Measurements from ENCODE around the gene ZNF641.
"Not testable (repeated sequence)": the region's sequence is repeated elsewhere in the genome, so short reads cannot be mapped to it uniquely, and the experiment has no call there.

The ZNF641 gene

DNA sequence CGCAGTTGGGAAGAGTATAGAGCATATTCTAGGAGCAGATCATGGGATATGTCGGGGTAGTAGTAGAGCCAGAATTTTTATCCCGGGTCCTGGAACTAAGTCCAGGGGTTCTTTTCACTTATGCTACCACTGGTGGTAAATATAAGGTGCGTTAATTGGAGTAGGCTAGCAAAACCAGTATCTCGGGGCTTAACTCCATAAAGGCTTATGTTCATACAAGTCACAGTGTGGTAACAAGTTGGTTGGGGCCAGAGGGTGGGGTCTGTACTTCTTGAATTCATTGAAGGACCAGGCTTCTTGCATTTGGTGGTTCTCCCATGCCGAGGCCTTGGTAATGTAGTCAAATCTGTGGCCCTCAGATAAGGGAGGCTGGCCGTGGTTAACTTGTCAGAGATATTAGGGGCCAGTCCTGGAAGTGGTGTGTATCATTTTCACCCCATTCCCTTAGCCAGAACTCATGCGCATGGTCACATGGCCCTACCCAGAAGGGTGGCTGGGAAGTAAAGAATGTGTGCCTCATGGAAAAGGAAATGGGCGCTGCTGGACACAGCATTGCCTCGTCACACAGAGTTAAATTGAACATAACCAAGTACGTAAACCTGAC lies 1.5 kb upstream of the ZNF641 start:
- Histone ChIP-seq H3K9me3 (ENCODE audit: low read length) (peaks cover 3% of the 10 kb centered on the region), H3K27me3 (ENCODE audit: insufficient read depth, low read length) (no peaks in the 10 kb centered on the region), H3K4me1 (ENCODE audit: insufficient read depth, low read length) (peaks cover 23% of the 10 kb centered on the region), H3K36me3 (ENCODE audit: insufficient read depth, low read length) (peaks cover 15% of the 10 kb centered on the region), H2AFZ (ENCODE audit: low read depth, low read length) (no peak overlapping the region), H3K4me3 (ENCODE audit: low read length) (peak overlapping the region; percentile 85)

DNA sequence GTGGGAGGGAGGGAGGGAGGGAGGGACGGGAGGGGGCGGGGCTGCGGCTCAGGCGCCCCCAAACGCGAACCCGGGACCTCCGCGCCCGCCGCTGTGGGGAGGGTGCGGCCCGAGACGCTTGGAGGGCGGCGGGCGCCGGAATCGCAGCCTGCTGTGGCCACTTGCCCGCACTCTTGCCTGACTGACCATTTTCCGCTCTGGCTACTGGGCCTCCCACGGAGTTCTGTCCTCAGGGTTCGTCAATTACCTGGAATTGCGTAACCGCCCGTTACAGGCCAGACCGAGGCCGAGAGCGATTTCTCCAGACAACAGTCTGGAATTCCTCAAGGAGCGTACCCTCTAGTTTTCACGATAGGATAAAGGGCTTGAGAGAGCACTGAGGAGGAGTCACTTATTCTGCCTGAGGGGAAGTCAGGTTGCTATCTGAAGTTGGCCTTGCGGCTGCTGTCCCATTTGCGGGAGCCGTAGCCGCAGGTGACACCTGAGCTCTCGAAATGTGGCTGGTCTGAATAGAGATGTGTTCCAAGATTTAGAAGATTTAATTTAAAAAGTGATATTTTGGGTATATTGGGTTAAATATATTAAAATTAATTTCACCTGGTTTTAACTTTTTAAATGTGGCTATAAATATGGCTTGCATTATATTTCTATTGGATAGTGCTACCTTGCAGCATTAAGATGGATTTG lies 446 bp upstream of the ZNF641 start:
- peaks cover 26% of the 10 kb centered on the region for H3K36me3 ChIP-seq (ENCODE audit: insufficient read depth, low read length)
- H3K27me3 ChIP-seq (ENCODE audit: insufficient read depth, low read length): no peaks in the 10 kb centered on the region
- peaks cover 23% of the 10 kb centered on the region for H3K4me1 ChIP-seq (ENCODE audit: insufficient read depth, low read length)
- H3K9me3 ChIP-seq (ENCODE audit: low read length): peaks cover 3% of the 10 kb centered on the region
- H2AFZ ChIP-seq (ENCODE audit: low read depth, low read length): peak overlapping the region; percentile 78
- peak overlapping the region; percentile 85 for H3K4me3 ChIP-seq (ENCODE audit: low read length)

DNA sequence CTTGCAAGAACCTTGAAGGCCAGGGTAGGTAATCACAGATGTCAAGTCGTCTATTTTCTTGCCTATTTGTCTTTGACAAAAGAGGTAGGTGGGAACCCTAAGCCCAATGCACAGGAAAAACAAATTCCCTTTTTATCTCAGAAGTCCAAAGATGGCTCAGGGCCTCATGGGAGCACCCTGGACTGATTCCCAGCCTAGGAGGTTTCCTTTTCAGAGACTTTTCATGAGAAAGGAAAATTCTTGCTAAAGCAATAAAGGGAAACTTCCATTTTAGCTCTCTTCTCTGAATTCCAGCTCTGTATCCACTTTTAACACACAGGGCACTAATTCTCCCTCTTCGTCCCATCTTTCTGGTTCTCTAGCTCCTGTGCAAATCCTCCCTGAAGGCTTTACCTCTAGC lies 1.2 kb downstream of the ZNF641 start:
- peaks cover 3% of the 10 kb centered on the region for H3K9me3 ChIP-seq (ENCODE audit: low read length)
- no peaks in the 10 kb centered on the region for H3K27me3 ChIP-seq (ENCODE audit: insufficient read depth, low read length)
- H3K4me3 ChIP-seq (ENCODE audit: low read length): peak overlapping the region; percentile 85
- H3K4me1 ChIP-seq (ENCODE audit: insufficient read depth, low read length): peaks cover 16% of the 10 kb centered on the region
- peaks cover 39% of the 10 kb centered on the region for H3K36me3 ChIP-seq (ENCODE audit: insufficient read depth, low read length)
- H2AFZ ChIP-seq (ENCODE audit: low read depth, low read length): no peak overlapping the region

DNA sequence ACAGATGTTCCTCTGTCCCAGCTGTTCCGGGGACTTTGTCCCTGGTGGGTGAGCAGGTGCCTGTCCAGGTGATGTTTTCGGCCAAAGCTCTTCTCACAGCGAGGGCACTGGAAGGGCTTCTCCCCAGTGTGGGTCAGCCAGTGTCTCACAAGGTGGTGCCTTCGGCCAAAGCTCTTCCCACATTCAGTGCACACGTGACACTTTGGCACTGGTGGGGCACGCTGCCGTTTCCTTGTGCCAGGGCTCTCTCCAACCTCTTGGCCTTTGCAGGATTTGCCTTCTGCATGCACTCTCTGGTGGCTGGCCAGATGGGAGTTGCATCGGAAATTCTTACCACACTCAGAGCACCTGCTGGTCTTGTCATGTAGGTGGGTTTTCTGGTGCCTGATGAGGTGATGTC lies 7.7 kb downstream of the ZNF641 start:
- Histone ChIP-seq H2AFZ (ENCODE audit: low read depth, low read length) (no peak overlapping the region), H3K9me3 (ENCODE audit: low read length) (peaks cover 1% of the 10 kb centered on the region), H3K36me3 (ENCODE audit: insufficient read depth, low read length) (peaks cover 72% of the 10 kb centered on the region), H3K27me3 (ENCODE audit: insufficient read depth, low read length) (no peaks in the 10 kb centered on the region), H3K4me1 (ENCODE audit: insufficient read depth, low read length) (no peaks in the 10 kb centered on the region), H3K4me3 (ENCODE audit: low read length) (no peak overlapping the region)

DNA sequence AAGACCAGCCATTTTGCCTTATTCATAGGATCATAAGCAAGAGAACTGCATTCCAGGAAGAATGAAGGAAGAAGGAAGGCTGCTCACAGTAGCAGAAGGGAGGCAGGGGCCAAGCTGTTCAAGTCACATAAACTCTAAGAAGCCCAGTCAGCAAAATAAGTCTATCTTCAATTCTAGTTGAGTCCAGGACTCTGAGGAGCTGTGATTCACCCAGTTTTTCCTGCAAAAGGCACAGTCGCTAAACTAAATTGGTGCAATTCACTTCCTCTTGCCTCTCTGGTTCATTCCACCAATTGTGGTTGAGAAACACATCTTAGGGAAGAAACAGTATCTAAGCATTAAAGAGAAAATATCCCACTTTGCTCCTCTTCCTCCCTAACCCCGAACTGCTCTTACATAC lies 9.8 kb downstream of the ZNF641 start:
- Histone ChIP-seq H3K9me3 (ENCODE audit: low read length) (no peaks in the 10 kb centered on the region), H3K4me1 (ENCODE audit: insufficient read depth, low read length) (no peaks in the 10 kb centered on the region), H3K27me3 (ENCODE audit: insufficient read depth, low read length) (no peaks in the 10 kb centered on the region), H2AFZ (ENCODE audit: low read depth, low read length) (no peak overlapping the region), H3K36me3 (ENCODE audit: insufficient read depth, low read length) (peaks cover 52% of the 10 kb centered on the region), H3K4me3 (ENCODE audit: low read length) (no peak overlapping the region)

DNA sequence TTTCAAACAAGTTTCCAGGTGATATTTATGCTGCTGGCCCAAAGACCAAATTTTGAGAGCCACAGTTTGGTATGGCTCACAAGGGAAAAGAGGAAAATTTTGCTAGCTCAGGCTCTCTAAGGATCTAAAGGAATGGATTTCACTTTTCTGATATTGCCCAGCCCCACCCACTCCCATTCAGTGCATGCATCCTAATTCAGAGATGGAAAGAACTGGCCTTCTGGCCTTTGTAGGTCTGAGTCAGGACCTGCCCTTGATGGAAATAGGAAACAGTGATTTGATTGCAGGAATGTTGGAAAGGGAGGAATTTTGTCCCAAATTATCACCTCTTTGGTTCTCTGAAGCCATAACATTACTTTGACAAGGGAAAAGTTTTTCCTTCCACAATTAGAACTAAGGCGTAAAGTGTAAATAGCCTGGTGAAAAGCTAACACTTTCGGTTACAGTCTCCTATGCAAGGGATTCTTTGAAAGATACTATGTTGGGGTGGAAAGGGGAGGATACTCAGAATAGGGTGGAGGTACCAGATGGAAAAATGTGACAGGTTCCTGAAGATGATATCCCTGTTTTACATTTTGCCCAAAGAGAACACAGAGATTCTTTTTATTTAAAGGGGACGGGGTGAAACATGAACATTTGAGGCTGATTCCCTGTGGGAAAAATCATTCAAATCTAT lies 11.1 kb downstream of the ZNF641 start:
- peaks cover 3% of the 10 kb centered on the region for H3K9me3 ChIP-seq (ENCODE audit: low read length)
- H3K4me3 ChIP-seq (ENCODE audit: low read length): no peak overlapping the region
- H3K36me3 ChIP-seq (ENCODE audit: insufficient read depth, low read length): peaks cover 42% of the 10 kb centered on the region
- no peak overlapping the region for H2AFZ ChIP-seq (ENCODE audit: low read depth, low read length)
- H3K27me3 ChIP-seq (ENCODE audit: insufficient read depth, low read length): no peaks in the 10 kb centered on the region
- H3K4me1 ChIP-seq (ENCODE audit: insufficient read depth, low read length): no peaks in the 10 kb centered on the region

DNA sequence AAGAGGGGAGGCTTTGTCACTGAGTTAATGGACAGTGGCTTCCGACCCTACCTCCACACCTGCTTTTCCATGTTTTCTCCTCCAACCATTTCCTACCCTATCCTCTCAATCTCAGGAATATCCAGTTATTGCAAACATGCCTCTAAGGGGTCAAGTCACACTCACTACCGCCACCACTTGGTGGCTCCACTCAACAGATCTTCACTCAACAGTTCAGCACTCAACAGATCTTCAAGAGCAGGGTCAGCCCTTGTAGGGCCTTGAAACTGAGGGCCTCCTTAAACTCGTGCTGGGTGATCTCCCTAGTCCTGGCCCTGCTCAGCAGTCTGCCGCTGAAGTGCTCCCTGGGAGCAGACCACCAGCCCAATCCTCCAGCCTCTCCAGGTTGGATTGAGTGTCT lies 14.2 kb downstream of the ZNF641 start:
- Histone ChIP-seq H2AFZ (ENCODE audit: low read depth, low read length) (no peak overlapping the region), H3K27me3 (ENCODE audit: insufficient read depth, low read length) (no peaks in the 10 kb centered on the region), H3K4me3 (ENCODE audit: low read length) (no peak overlapping the region), H3K4me1 (ENCODE audit: insufficient read depth, low read length) (no peaks in the 10 kb centered on the region), H3K36me3 (ENCODE audit: insufficient read depth, low read length) (peaks cover 14% of the 10 kb centered on the region), H3K9me3 (ENCODE audit: low read length) (peaks cover 3% of the 10 kb centered on the region)

DNA sequence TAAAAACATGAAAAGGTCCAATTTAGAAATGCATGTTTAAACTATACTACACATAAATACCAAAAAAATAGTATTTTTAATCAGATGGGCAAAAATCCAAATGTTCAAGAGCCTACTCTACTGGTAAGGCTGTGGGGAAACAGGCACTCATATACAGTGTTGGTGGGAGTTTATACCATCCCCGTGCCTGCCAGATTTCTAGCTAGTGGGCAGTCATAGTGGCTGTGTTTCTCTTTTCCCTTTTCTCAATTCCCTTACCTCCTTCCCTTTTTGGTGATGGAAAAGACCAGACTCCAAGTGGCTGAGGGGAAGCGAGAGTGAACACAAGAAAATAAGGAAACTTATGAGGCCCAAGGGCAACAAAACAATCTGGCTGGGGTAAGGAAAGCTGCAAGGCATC lies 14.7 kb downstream of the ZNF641 start:
- H2AFZ ChIP-seq (ENCODE audit: low read depth, low read length): no peak overlapping the region
- no peaks in the 10 kb centered on the region for H3K4me1 ChIP-seq (ENCODE audit: insufficient read depth, low read length)
- H3K4me3 ChIP-seq (ENCODE audit: low read length): no peak overlapping the region

DNA sequence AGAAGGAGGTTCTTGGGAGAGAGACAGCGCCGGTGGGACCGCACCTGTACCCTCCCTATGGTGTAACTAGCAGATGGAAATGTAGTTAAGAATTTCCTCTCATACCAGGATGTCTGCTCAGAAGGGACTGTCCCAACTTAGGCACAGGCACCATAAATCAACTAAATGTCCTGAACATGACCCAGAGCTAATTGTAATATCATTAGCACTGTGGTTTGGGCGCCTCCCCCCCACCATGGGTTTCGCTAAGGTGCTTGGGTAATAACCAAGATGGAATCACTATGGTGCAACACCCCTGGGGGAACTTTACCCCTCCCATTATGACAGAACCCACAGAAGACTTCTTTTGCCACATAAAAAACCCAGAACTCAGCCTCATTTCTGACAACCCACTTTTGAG lies 15.9 kb downstream of the ZNF641 start:
- peaks cover 3% of the 10 kb centered on the region for H3K9me3 ChIP-seq (ENCODE audit: low read length)
- H3K4me3 ChIP-seq (ENCODE audit: low read length): no peak overlapping the region
- no peaks in the 10 kb centered on the region for H3K4me1 ChIP-seq (ENCODE audit: insufficient read depth, low read length)
- H3K27me3 ChIP-seq (ENCODE audit: insufficient read depth, low read length): no peaks in the 10 kb centered on the region
- no peak overlapping the region for H2AFZ ChIP-seq (ENCODE audit: low read depth, low read length)
- H3K36me3 ChIP-seq (ENCODE audit: insufficient read depth, low read length): no peaks in the 10 kb centered on the region

More for the DNA sequence above, 14.7 kb downstream of the ZNF641 start:
- Histone ChIP-seq H3K36me3 (ENCODE audit: insufficient read depth, low read length) (peaks cover 9% of the 10 kb centered on the region), H3K27me3 (ENCODE audit: insufficient read depth, low read length) (no peaks in the 10 kb centered on the region), H3K9me3 (ENCODE audit: low read length) (peaks cover 3% of the 10 kb centered on the region)

DNA sequence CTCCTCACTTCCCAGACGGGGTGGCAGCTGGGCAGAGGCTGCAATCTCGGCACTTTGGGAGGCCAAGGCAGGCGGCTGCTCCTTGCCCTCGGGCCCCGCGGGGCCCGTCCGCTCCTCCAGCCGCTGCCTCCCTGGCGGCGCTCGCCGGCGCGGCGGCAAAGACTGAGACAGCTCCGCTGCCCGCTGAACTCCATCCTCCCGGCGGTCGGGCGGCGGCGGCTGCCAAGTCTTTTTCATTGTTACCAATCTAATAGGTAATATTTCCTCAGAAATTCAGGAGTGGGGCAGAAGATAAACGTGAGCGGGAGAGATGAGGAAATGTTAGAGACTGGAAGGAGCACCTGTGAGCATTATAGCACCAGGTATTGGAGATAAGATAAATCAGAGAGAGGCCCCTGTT lies 17.0 kb downstream of the ZNF641 start:
- not testable (repeated sequence) for H3K27me3 ChIP-seq (ENCODE audit: insufficient read depth, low read length); H2AFZ ChIP-seq (ENCODE audit: low read depth, low read length); H3K4me1 ChIP-seq (ENCODE audit: insufficient read depth, low read length); H3K9me3 ChIP-seq (ENCODE audit: low read length); H3K36me3 ChIP-seq (ENCODE audit: insufficient read depth, low read length); H3K4me3 ChIP-seq (ENCODE audit: low read length)

DNA sequence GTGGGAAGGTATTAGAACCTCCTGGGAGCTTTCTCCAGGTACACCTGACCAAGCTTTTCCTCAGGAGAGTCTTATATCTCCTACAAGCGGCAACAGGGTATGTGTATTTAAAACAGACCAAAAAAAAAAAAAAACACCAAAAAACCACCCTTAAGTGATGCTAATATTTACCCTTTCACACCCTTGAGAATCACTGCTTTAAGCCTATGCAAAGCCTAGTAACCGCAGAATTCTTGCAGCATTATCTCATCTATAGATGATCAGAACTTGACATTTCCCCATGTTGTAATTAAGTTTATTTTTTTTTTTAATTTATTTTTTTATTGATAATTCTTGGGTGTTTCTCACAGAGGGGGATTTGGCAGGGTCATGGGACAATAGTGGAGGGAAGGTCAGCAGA lies 19.3 kb downstream of the ZNF641 start:
- H3K27me3 ChIP-seq (ENCODE audit: insufficient read depth, low read length): no peaks in the 10 kb centered on the region
- no peak overlapping the region for H3K4me3 ChIP-seq (ENCODE audit: low read length)

DNA sequence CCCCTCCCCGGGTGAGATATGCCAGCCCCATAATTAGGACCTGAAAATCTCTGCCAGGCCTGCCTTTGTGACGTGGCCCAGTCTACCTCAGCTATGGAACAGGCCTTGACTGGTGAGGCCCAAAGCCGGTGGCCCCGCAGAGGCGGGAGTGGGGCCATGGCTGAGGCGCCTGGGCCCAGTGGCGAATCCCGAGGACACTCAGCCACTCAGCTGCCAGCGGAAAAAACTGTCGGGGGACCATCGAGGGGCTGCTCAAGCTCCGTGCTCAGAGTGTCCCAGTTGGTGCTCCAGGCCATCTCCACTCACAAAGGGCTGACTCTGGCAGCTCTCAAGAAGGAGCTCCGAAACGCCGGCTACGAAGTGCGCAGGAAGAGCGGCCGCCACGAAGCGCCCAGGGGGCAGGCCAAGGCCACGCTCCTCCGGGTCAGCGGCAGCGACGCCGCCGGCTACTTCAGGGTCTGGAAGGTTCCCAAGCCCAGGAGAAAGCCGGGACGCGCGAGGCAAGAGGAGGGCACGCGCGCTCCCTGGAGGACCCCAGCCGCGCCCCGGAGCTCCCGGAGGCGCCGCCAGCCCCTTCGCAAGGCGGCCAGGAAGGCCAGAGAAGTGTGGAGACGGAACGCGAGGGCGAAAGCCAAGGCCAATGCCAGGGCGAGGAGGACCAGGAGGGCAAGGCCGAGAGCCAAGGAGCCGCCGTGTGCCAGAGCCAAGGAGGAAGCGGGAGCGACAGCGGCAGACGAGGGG lies 21.4 kb downstream of the ZNF641 start:
- Histone ChIP-seq H3K4me1 (ENCODE audit: insufficient read depth, low read length) (no peaks in the 10 kb centered on the region), H3K36me3 (ENCODE audit: insufficient read depth, low read length) (no peaks in the 10 kb centered on the region), H3K27me3 (ENCODE audit: insufficient read depth, low read length) (no peaks in the 10 kb centered on the region), H3K9me3 (ENCODE audit: low read length) (peaks cover 2% of the 10 kb centered on the region), H3K4me3 (ENCODE audit: low read length) (no peak overlapping the region), H2AFZ (ENCODE audit: low read depth, low read length) (no peak overlapping the region)

More for the DNA sequence above, 19.3 kb downstream of the ZNF641 start:
- Histone ChIP-seq H3K9me3 (ENCODE audit: low read length) (peaks cover 4% of the 10 kb centered on the region), H3K4me1 (ENCODE audit: insufficient read depth, low read length) (no peaks in the 10 kb centered on the region), H2AFZ (ENCODE audit: low read depth, low read length) (no peak overlapping the region), H3K36me3 (ENCODE audit: insufficient read depth, low read length) (no peaks in the 10 kb centered on the region)

DNA sequence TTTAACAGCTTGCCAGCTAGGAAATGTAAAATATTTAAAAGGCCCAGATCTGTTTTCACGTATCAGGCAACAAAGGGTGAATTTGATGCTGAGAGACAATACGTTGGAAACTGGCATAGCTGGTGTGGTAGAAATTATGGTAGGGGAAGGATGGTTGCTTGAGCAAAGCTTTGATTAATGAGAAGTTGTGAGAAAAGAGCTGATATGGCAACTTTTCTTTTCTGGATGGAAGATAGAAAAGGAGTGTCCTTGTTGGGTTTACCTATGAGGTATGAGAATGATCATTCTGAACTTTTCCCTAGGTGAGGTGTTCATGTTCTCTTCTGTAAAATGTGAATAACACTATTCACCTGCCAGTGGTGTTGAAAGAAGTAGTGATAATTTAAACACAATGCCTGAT lies 34.2 kb downstream of the ZNF641 start:
- H3K4me3 ChIP-seq (ENCODE audit: low read length): no peak overlapping the region
- no peaks in the 10 kb centered on the region for H3K27me3 ChIP-seq (ENCODE audit: insufficient read depth, low read length)
- H2AFZ ChIP-seq (ENCODE audit: low read depth, low read length): no peak overlapping the region
- no peaks in the 10 kb centered on the region for H3K4me1 ChIP-seq (ENCODE audit: insufficient read depth, low read length)
- no peaks in the 10 kb centered on the region for H3K36me3 ChIP-seq (ENCODE audit: insufficient read depth, low read length)
- H3K9me3 ChIP-seq (ENCODE audit: low read length): peaks cover 2% of the 10 kb centered on the region

All from neuron (in vitro differentiated cells).